Tibial nerve (tissue), 4 donors: Measurements from ENCODE around the gene TEX38.

Source experiments
- CTCF ChIP-seq, 5 experiments: fragments of 200-600 bp in 3 of 5; fragments of 450-650 bp in 2 of 5; sonication (generic) in 3 of 5; IDR thresholded peaks; one replicate each; pipeline ENCODE4 v1.5.1; 2016 to 2019; ENCODE audit warnings: antibody characterized with exemption in 5 of 5, mild to moderate bottlenecking in 3 of 5, moderate library complexity in 2 of 5
- EP300 ChIP-seq, 2 donors: sonication (generic); formaldehyde crosslinking; IDR thresholded peaks; one replicate each; pipeline ENCODE4 v1.6.1; 2017; ENCODE audit warnings: antibody characterized with exemption in 2 of 2, mild to moderate bottlenecking in 1 of 2
- POLR2A ChIP-seq, 2 donors: fragments of 450-650 bp; IDR thresholded peaks; one replicate each; pipeline ENCODE4 v1.6.1; 2017; ENCODE audit warnings: antibody characterized with exemption in 2 of 2, mild to moderate bottlenecking in 2 of 2, moderate library complexity in 2 of 2

- no peak for TF ChIP-seq CTCF (IDR thresholded peaks at IDR 0.05)
- TF ChIP-seq EP300 (IDR thresholded peaks at IDR 0.05), result no peak
- no peak for TF ChIP-seq POLR2A (IDR thresholded peaks at IDR 0.05)
Observed at GRCh38 chr1:46676531-46676930, 4.9 kb downstream of the TEX38 start.
